Motor neuron (in vitro differentiated cells): ENCODE results near the gene LYAR. TPM values are rescaled to one million over a fixed set of nuclear protein-coding genes. Genes with fewer than 3 reads are reported as not detected.

Source experiments
- ATAC-seq, 8 experiments: fragments of 200-7000 bp; cut with Tn5 transposase; replicated peaks in 6 of 8; 2 replicates each; pipeline ENCODE4 v1.8.0; 2021; ENCODE audit warnings: mild to moderate bottlenecking in 8 of 8, moderate library complexity in 8 of 8
- H3K27ac ChIP-seq, 2 donors: fragments of 250-450 bp; sonication (Bioruptor Pico); 2 replicates each; pipeline ENCODE4 v1.9.0; 2021; ENCODE audit warnings: antibody characterized with exemption in 2 of 2, mild to moderate bottlenecking in 2 of 2, moderate library complexity in 1 of 2
- H3K4me1 ChIP-seq, 2 donors: fragments of 250-450 bp; sonication (Bioruptor Pico); replicated peaks in 1 of 2; 2 replicates each; pipeline ENCODE4 v1.6.1; 2021; ENCODE audit warnings: antibody characterized with exemption in 2 of 2, mild to moderate bottlenecking in 2 of 2, moderate library complexity in 1 of 2
- H3K4me3 ChIP-seq, 5 donors: fragments of 250-450 bp; sonication (Bioruptor Pico); 2 replicates each; pipeline ENCODE4 v1.9.0; 2021; ENCODE audit warnings: antibody characterized with exemption in 5 of 5, mild to moderate bottlenecking in 5 of 5, moderate library complexity in 4 of 5
- WGBS, 10 experiments: fragments of 450-650 bp; shearing (Covaris generic); methylation state at CpG; one replicate each; pipeline ENCODE4 v1.0.0; 2022; 5-methylcytosine and 5-hydroxymethylcytosine counted together
- in situ Hi-C, 9 experiments: fragments of 400-800 bp; cut with MboI; loops; one replicate each; pipeline ENCODE4 v1.15.0; 2021; ENCODE audit warnings: low sequenced_read_pairs in 9 of 9, low pct_unique_long_range_greater_than_20kb in 2 of 9; ENCODE audit not compliant: unreplicated experiment in 9 of 9
- total RNA-seq, 8 experiments: library from RNA; unstranded; fragments of 300-600 nt; gene quantifications; 2 replicates each; pipeline versions ENCODE4 v1.2.3 to v1.2.4, GENCODE V29; 2022

LYAR gene
- total RNA-seq, 8 experiments from 2014 or later: 7.6 to 80.5 (median 15.5) TPM

DNA sequence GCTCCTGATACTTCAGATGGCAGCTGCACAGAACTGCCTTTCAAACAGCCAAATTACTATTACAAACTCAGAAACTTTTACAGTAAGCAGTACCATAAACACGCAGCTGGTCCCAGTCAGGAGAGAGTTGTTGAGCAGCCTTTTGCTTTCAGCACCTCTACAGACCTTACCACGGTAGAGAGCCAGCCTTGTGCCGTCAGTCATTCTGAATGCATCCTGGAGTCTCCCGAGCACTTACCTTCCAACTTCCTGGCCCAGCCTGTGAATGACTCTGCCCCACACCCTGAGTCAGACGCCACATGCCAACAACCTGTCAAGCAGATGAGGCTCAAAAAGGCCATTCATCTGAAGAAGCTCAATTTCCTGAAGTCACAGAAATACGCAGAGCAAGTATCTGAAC, 12.5 kb upstream of the LYAR start:
- no peak overlapping the region for H3K27ac ChIP-seq
- in situ Hi-C loops: no loop called here
- no peak overlapping the region for H3K4me3 ChIP-seq
- H3K4me1 ChIP-seq: no peaks in the 10 kb centered on the region
- WGBS, 10 experiments: 40 to 100% (median 71%) methylated on average over 1 to 6 of the region's 6 CpGs; no CpG with 5 or more reads in 1 of the 10 experiments
- no peak for ATAC-seq

DNA sequence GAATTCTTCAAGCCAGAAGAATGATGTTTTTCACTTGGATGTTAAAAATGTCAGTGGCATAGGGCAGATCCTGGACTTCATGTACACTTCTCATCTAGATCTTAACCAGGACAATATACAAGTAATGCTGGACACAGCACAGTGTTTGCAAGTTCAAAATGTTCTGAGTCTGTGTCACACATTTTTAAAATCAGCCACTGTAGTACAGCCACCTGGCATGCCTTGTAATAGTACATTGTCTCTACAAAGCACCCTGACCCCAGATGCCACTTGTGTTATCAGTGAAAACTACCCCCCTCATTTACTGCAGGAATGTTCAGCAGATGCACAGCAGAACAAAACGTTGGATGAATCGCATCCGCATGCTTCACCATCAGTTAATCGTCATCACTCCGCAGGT, 12.0 kb upstream of the LYAR start:
- WGBS, 10 experiments: 52 to 100% (median 93%) methylated on average over 1 to 5 of the region's 5 CpGs; no CpG with 5 or more reads in 2 of the 10 experiments
- in situ Hi-C loops: no loop called here
- Histone ChIP-seq H3K4me1 (no peaks in the 10 kb centered on the region), H3K27ac (no peak overlapping the region), H3K4me3 (no peak overlapping the region)
- no peak for ATAC-seq

- Histone ChIP-seq H3K27ac (no peak overlapping the region), H3K4me1 (no peaks in the 10 kb centered on the region), H3K4me3 (no peak overlapping the region)
- in situ Hi-C loops: no loop called here
- 79 to 100% (median 100%) methylated on average over 1 to 3 of the region's 3 CpGs; no CpG with 5 or more reads in 5 of the 10 experiments for WGBS, 10 experiments
- no peak for ATAC-seq
Observed at GRCh38 chr4:4299006-4299405, 9.1 kb upstream of the LYAR start.

DNA sequence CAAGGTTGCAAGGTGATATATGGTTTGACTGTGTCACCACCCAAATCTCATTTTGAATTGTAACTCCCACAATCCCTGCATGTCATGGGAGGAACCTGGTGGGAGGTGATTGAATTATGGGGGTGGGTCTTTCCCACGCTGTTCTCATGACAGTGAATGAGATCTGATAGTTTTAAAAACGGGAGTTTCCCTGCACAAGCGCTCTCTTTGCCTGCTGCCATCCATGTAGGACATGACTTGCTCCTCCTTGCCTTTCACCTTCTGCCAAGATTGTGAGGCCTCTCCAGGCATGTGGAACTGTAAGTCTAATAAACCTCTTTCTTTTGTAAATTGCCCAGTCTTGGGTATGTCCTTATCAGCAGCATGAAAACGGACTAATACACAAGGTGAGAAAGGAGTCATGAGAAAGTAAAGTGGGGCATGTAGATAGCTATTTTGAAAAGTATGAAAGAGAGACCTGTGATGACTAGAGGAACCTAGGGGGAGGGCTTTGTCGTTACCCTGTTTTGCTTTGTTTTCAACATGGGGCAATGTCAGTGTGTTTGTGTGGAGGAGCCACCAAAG, 6.4 kb upstream of the LYAR start:
- Histone ChIP-seq H3K27ac (no peak overlapping the region), H3K4me1 (peaks cover under 1 to 4% of the 10 kb centered on the region in 2 donors), H3K4me3 (no peak overlapping the region)
- in situ Hi-C loops: no loop called here
- 84 to 100% (median 96%) methylated on average over 1 to 4 of the region's 5 CpGs; no CpG with 5 or more reads in 4 of the 10 experiments for WGBS, 10 experiments
- ATAC-seq: no peak

DNA sequence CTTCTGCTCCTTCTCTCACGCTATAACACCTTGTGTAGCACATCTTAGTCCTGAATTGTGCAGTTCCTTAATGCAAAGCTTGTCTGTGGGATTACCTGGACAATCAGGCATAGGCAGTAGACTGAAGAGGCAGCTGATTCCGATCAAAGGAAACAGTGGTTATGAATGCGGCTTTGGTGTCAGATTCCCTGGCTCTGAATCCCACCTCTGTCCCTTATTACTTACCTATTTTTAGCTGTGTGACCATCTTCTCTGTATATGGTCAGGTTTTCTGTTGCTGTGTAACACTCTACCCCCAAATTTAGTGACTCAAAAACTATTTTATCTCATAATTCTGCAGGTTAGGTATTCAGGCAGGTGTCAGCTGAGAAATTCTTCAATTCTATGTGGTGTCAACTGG, 3.3 kb upstream of the LYAR start:
- no peak for ATAC-seq
- H3K27ac ChIP-seq: no peak overlapping the region
- in situ Hi-C loops: no loop called here
- 67 to 100% (median 95%) methylated on average over 1 to 2 of the region's 3 CpGs; no CpG with 5 or more reads in 4 of the 10 experiments for WGBS, 10 experiments
- no peak overlapping the region for H3K4me3 ChIP-seq
- H3K4me1 ChIP-seq: peaks cover 14 to 15% of the 10 kb centered on the region in 2 donors

- peaks cover 14 to 15% of the 10 kb centered on the region in 2 donors for H3K4me1 ChIP-seq
- in situ Hi-C loops: no loop called here
- ATAC-seq: peak; percentile 27 to 52 (median 36)
- peak overlapping the region in 1 of 2 donors; percentile 80 for H3K27ac ChIP-seq
- WGBS, 10 experiments: 0% methylated on average over 1 to 5 of the region's 10 CpGs; no CpG with 5 or more reads in 8 of the 10 experiments
- peak overlapping the region; percentile 53 to 97 (median 59) for H3K4me3 ChIP-seq
Observed at GRCh38 chr4:4289597-4289940, 385 bp downstream of the LYAR start.

DNA sequence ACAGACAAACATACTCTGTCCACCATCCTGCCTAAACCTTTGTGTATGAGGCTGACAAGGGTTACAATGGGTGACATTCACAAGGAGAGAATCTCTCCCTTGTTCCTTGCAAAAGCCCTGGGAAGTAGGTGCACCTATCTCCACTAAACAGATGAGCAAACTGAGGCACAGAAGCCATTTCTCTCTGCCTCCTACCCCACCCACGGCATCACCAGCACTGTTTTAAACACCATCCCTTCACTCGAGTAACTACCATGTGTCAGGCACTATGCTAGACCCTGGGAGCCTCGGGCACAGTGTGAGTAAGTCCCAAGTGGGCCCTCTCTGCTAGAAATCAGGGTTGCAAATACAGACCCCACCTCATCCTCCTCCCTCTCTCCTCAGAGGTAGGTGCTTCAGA, 899 bp downstream of the LYAR start:
- in situ Hi-C loops: no loop called here

GRCh38 chr4:4288098-4288497, 1.9 kb downstream of the LYAR start:
- Histone ChIP-seq H3K4me1 (peaks cover 14 to 15% of the 10 kb centered on the region in 2 donors), H3K27ac (no peak overlapping the region), H3K4me3 (no peak overlapping the region)
- in situ Hi-C loops: no loop called here
- no peak for ATAC-seq

More for the DNA sequence above, 899 bp downstream of the LYAR start:
- ATAC-seq: no peak
- Histone ChIP-seq H3K27ac (no peak overlapping the region), H3K4me1 (peaks cover 14 to 15% of the 10 kb centered on the region in 2 donors), H3K4me3 (peak overlapping the region; percentile 53 to 97 (median 59))
- WGBS, 10 experiments: 0 to 20% (median 0%) methylated on average over 1 to 2 of the region's 3 CpGs; no CpG with 5 or more reads in 5 of the 10 experiments

- Histone ChIP-seq H3K4me1 (peaks cover 5 to 8% of the 10 kb centered on the region in 2 donors), H3K27ac (no peak overlapping the region), H3K4me3 (no peak overlapping the region)
- WGBS, 10 experiments: 50 to 100% (median 78%) methylated on average over 1 to 9 of the region's 11 CpGs
- in situ Hi-C loops: no loop called here
- ATAC-seq: peak in 3 of 8 experiments; percentile 52 to 59 (median 57)
Observed at GRCh38 chr4:4284827-4285618, 4.9 kb downstream of the LYAR start.

DNA sequence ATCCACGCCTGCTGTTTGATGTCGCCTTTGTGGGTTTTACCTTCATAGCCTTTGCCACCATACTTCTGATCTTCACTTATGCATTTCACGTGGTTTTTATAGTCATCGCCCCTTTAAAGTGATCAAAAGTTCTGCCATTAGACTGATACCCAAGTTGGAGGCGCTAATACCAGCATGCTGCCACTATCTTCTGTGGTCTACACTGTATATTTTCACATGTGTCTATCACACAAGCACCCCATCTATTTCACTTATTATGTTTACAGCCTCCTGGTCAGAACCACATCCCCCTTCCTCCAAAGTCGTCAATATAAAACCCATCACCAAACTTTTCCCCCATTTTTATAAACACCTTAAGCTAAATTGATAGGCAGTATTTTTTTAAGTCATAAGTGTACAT, 8.2 kb downstream of the LYAR start:
- H3K4me1 ChIP-seq: no peaks in the 10 kb centered on the region
- H3K27ac ChIP-seq: no peak overlapping the region
- 67 to 100% (median 89%) methylated on average over 3 to 6 of the region's 6 CpGs; no CpG with 5 or more reads in 1 of the 10 experiments for WGBS, 10 experiments
- H3K4me3 ChIP-seq: no peak overlapping the region
- ATAC-seq: no peak
- in situ Hi-C loops: no loop called here

DNA sequence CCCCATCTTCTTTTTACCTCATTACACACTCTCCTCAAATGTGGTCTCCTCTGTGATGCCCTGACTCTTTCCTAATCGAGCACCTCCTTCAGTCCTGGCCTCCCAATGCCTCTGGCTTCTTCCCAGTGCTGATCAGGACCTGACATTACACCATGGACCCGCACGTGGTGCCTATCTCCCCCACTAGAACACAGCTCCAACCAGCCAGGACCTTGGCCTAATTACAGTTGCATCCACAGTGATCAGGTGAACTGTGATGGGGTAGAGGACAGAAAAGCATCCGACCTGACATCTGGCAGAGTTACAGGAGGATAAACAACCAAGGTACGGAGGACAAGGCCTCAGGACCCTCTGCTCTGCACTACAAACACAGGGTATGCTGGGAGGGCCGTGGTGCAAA, 12.4 kb downstream of the LYAR start:
- H3K27ac ChIP-seq: no peak overlapping the region
- ATAC-seq: no peak
- H3K4me3 ChIP-seq: no peak overlapping the region
- WGBS, 10 experiments: 57 to 90% (median 71%) methylated on average over 2 to 6 of the region's 6 CpGs; no CpG with 5 or more reads in 4 of the 10 experiments
- H3K4me1 ChIP-seq: no peaks in the 10 kb centered on the region
- in situ Hi-C loops: no loop called here

GRCh38 chr4:4274226-4274625, 15.7 kb downstream of the LYAR start:
- ATAC-seq: no peak
- Histone ChIP-seq H3K4me1 (no peaks in the 10 kb centered on the region), H3K4me3 (no peak overlapping the region), H3K27ac (no peak overlapping the region)
- in situ Hi-C loops: no loop called here
- 88 to 100% (median 97%) methylated on average over 3 to 12 of the region's 14 CpGs for WGBS, 10 experiments

DNA sequence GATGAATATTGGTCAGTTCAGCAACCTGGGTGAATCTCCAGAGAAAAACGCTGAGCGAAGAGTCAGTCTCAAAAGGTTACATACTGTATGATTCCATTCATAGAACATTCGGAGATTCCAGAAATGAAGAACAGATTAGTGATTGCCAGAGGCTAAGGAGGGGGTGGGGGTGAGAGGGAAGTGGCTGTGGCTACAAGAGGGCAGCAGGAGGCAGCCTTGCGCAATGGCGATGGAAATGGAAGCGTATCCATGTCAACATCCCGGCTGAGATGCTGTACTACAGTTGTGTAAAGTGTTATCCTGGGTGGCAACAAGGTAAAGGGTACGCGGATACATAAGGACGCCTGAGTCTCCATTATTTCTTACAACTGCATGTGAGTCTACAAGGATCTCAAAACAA, 18.0 kb downstream of the LYAR start:
- in situ Hi-C loops: no loop called here

More for the DNA sequence above, 18.0 kb downstream of the LYAR start:
- H3K4me3 ChIP-seq: no peak overlapping the region
- no peaks in the 10 kb centered on the region for H3K4me1 ChIP-seq
- H3K27ac ChIP-seq: no peak overlapping the region
- ATAC-seq: peak in 1 of 8 experiments; percentile 66
- WGBS, 10 experiments: 78 to 100% (median 94%) methylated on average over 2 to 10 of the region's 10 CpGs; no CpG with 5 or more reads in 2 of the 10 experiments
